Fibroblast of lung (primary cell): ENCODE results near the gene FSTL5. TPM values are rescaled to one million over a fixed set of nuclear protein-coding genes. Genes with fewer than 3 reads are reported as not detected.

Source experiments
- DNase-seq, 2 donors: peaks; one replicate each; pipeline versions ENCODE4 v3.0.0 to v3.0.0-alpha.2; 2010; ENCODE audit warnings: low read depth in 2 of 2
- H2AFZ ChIP-seq: 2 replicates; pipeline ENCODE4 v1.5.1; 2012; ENCODE audit warnings: low read length, control low read depth, inconsistent platforms
- H3K27ac ChIP-seq: 2 replicates; pipeline ENCODE4 v1.5.1; 2011; ENCODE audit warnings: low read length, control low read depth; ENCODE audit not compliant: insufficient read depth
- H3K27me3 ChIP-seq: 2 replicates; pipeline ENCODE4 v1.5.1; 2011; ENCODE audit warnings: mild to moderate bottlenecking, low read length; ENCODE audit not compliant: control insufficient read depth, insufficient read depth
- H3K36me3 ChIP-seq: 2 replicates; pipeline ENCODE4 v1.5.1; 2011; ENCODE audit warnings: low read length; ENCODE audit not compliant: control insufficient read depth, insufficient read depth
- H3K4me1 ChIP-seq: 2 replicates; pipeline ENCODE4 v1.5.1; 2011; ENCODE audit warnings: low read length; ENCODE audit not compliant: control insufficient read depth, insufficient read depth; ENCODE audit errors: extremely low read depth
- H3K4me2 ChIP-seq: 2 replicates; pipeline ENCODE4 v1.5.1; 2011; ENCODE audit warnings: low read length, control low read depth; ENCODE audit not compliant: insufficient read depth; ENCODE audit errors: extremely low read depth
- H3K4me3 ChIP-seq, 4 experiments: fragments of 200-600 bp in 1 of 4; sonication (generic) in 1 of 4; replicated peaks in 1 of 4; 2 replicates each; pipeline ENCODE4 v1.5.1; 2011 to 2016; ENCODE audit warnings: low read length in 4 of 4, low read depth in 3 of 4, mild to moderate bottlenecking in 3 of 4, control low read depth in 2 of 4, inconsistent platforms in 1 of 4, mixed read lengths in 1 of 4; ENCODE audit not compliant: insufficient read depth in 1 of 4; ENCODE audit errors: control extremely low read depth in 1 of 4
- H3K79me2 ChIP-seq: 2 replicates; pipeline ENCODE4 v1.5.1; 2012; ENCODE audit warnings: mild to moderate bottlenecking, low read length, inconsistent platforms; ENCODE audit not compliant: control insufficient read depth, insufficient read depth
- H3K9ac ChIP-seq: 2 replicates; pipeline ENCODE4 v1.5.1; 2011; ENCODE audit warnings: mild to moderate bottlenecking, low read length, control low read depth; ENCODE audit not compliant: insufficient read depth
- H3K9me3 ChIP-seq: 2 replicates; pipeline ENCODE4 v1.5.1; 2012; ENCODE audit warnings: low read depth, low read length; ENCODE audit not compliant: control insufficient read depth, insufficient read depth
- H4K20me1 ChIP-seq: 2 replicates; pipeline ENCODE4 v1.5.1; 2011; ENCODE audit warnings: low read length; ENCODE audit not compliant: control insufficient read depth, insufficient read depth; ENCODE audit errors: extremely low read depth
- EZH2 ChIP-seq: IDR thresholded peaks from 2 replicates; pipeline ENCODE4 v1.5.1; 2012; ENCODE audit warnings: low read length, control low read depth, mild to moderate bottlenecking; ENCODE audit errors: missing control alignments
- polyA plus RNA-seq, 2 donors: library from polyadenylated mRNA; depleted of rRNA in 1 of 2; stranded (reverse) in 1 of 2; unstranded in 1 of 2; fragments of >200 nt; gene quantifications; 2 replicates each; pipeline ENCODE4 v1.2.1, GENCODE V29; 2011 to 2012; ENCODE audit warnings: missing spikeins in 1 of 2
- total RNA-seq: library from RNA; depleted of rRNA; stranded (reverse); fragments of >200 nt; gene quantifications from 2 replicates; pipeline ENCODE4 v1.2.1, GENCODE V29; 2014
- TF ChIP-seq, protein P1 (sequence below), 2 donors: IDR thresholded peaks in 1 of 2; conservative IDR thresholded peaks in 1 of 2; 1 replicate in 1 of 2; 2 replicates in 1 of 2; pipeline ENCODE4 v1.5.1; 2011 to 2012; ENCODE audit warnings: low read length in 2 of 2, control low read depth in 1 of 2, inconsistent platforms in 1 of 2, low read depth in 1 of 2, mild to moderate bottlenecking in 1 of 2

Gene FSTL5
- total and polyA plus RNA-seq, 2 donors (not counting 1 experiment from before 2014, with no cell fraction given), result 0.11 to 0.33 TPM

DNA sequence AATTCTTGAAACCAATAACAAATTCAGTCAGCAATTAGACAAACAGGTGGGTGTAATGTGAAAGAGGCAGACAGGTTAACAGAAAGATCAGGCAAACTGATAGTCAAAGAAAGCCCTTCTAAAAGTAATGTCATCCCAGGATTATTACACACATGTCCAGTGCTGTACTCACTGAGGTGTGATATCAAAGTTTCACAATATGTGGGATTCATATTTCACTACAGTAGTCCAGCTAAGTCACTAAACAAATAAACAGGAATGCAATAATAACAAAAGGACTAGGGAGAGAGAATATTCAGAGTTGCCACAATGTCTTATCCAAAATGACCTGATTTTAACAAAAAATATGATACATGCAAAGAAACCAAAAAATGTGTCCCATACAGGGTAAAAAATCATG, 787.5 kb downstream of the FSTL5 start:
- Histone ChIP-seq H2AFZ (no peak overlapping the region), H3K4me2 (no peak overlapping the region), H3K4me1 (no peaks in the 10 kb centered on the region), H3K79me2 (no peaks in the 10 kb centered on the region), H3K9ac (no peak overlapping the region), H4K20me1 (no peaks in the 10 kb centered on the region), H3K36me3 (no peaks in the 10 kb centered on the region), H3K4me3 (no peak overlapping the region), H3K27me3 (no peaks in the 10 kb centered on the region), H3K9me3 (no peaks in the 10 kb centered on the region), H3K27ac (no peak overlapping the region)
- TF ChIP-seq, protein P1, sequence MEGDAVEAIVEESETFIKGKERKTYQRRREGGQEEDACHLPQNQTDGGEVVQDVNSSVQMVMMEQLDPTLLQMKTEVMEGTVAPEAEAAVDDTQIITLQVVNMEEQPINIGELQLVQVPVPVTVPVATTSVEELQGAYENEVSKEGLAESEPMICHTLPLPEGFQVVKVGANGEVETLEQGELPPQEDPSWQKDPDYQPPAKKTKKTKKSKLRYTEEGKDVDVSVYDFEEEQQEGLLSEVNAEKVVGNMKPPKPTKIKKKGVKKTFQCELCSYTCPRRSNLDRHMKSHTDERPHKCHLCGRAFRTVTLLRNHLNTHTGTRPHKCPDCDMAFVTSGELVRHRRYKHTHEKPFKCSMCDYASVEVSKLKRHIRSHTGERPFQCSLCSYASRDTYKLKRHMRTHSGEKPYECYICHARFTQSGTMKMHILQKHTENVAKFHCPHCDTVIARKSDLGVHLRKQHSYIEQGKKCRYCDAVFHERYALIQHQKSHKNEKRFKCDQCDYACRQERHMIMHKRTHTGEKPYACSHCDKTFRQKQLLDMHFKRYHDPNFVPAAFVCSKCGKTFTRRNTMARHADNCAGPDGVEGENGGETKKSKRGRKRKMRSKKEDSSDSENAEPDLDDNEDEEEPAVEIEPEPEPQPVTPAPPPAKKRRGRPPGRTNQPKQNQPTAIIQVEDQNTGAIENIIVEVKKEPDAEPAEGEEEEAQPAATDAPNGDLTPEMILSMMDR (conservative IDR thresholded peaks at IDR 0.05 in 1 of 2, IDR thresholded peaks at IDR 0.05 in 1 of 2; ENCODE audit: low read depth in 1 of 2, low read length in 2 of 2), result no peak
- no peak for TF ChIP-seq EZH2
- DNase-seq, result peak; percentile 8 to 9

DNA sequence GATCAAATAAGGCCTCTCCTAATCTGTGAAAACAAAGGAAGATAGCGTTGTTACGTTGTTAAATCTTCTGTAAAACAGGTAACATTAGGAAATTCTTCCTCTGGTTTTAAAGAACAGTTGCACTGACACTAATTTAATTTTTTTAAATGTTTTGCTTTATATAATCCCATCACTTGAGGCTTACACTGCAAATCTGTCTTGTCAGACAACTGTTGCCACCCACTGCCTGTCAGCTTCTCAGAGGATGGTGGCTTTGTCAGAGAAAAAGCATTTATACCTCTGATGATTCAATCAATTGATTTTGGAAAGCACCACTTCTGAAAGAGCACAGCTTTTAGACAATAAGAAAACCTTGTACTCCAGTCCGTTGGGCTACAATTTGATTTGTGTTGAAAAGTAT, 799.1 kb downstream of the FSTL5 start:
- H3K27ac ChIP-seq, result no peak overlapping the region
- H3K9ac ChIP-seq, result no peak overlapping the region
- no peaks in the 10 kb centered on the region for H3K9me3 ChIP-seq
- TF ChIP-seq EZH2, result no peak
- TF ChIP-seq, protein P1 (conservative IDR thresholded peaks at IDR 0.05 in 1 of 2, IDR thresholded peaks at IDR 0.05 in 1 of 2; ENCODE audit: low read depth in 1 of 2, low read length in 2 of 2), result no peak
- no peaks in the 10 kb centered on the region for H3K79me2 ChIP-seq
- no peaks in the 10 kb centered on the region for H4K20me1 ChIP-seq
- H3K27me3 ChIP-seq, result no peaks in the 10 kb centered on the region
- H3K4me3 ChIP-seq, result no peak overlapping the region
- no peak for DNase-seq
- H3K36me3 ChIP-seq, result no peaks in the 10 kb centered on the region
- no peaks in the 10 kb centered on the region for H3K4me1 ChIP-seq
- H2AFZ ChIP-seq, result no peak overlapping the region
- no peak overlapping the region for H3K4me2 ChIP-seq

DNA sequence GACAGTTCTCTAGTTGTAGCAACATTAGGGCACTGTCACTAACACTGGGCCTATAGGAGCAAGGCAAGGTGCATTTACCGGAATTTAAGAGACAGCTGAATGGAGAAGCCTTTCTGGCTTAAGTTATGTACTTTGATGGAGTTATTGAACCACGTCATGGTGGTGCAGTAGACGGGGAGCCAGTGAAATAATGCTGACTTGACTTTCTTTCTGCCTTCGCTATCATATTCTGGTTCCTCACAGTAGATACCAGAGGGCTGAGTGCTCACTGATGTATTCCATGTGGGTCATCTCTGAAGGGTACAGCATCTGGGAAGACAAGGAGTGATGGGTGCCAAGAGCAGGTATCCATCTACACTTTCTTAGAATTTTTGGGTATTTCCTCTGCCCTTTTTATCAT, 802.8 kb downstream of the FSTL5 start:
- H4K20me1 ChIP-seq, result no peaks in the 10 kb centered on the region
- no peak overlapping the region for H3K4me2 ChIP-seq
- H3K9ac ChIP-seq, result no peak overlapping the region
- H3K36me3 ChIP-seq, result no peaks in the 10 kb centered on the region
- no peak overlapping the region for H3K27ac ChIP-seq
- TF ChIP-seq, protein P1 (conservative IDR thresholded peaks at IDR 0.05 in 1 of 2, IDR thresholded peaks at IDR 0.05 in 1 of 2; ENCODE audit: low read depth in 1 of 2, low read length in 2 of 2), result no peak
- no peak for TF ChIP-seq EZH2
- no peak for DNase-seq
- no peak overlapping the region for H3K4me3 ChIP-seq
- no peaks in the 10 kb centered on the region for H3K9me3 ChIP-seq
- H3K4me1 ChIP-seq, result no peaks in the 10 kb centered on the region
- H3K79me2 ChIP-seq, result no peaks in the 10 kb centered on the region
- no peaks in the 10 kb centered on the region for H3K27me3 ChIP-seq
- no peak overlapping the region for H2AFZ ChIP-seq
